ENCODE results near the gene ZRANB1. TPM values are rescaled to one million over a fixed set of nuclear protein-coding genes. Genes with fewer than 3 reads are reported as not detected.

ZRANB1 gene
- total RNA-seq, 1 experiment from 2014 or later: 23.2 TPM

GRCh38 chr10:125023255-125023654 is 81.3 kb downstream of the ZRANB1 start:
- no peaks in the 10 kb centered on the region for H3K27me3 Mint-ChIP-seq (ENCODE audit: insufficient read depth, unreplicated experiment)
- no peak overlapping the region for H3K4me3 Mint-ChIP-seq (ENCODE audit: unreplicated experiment)

DNA sequence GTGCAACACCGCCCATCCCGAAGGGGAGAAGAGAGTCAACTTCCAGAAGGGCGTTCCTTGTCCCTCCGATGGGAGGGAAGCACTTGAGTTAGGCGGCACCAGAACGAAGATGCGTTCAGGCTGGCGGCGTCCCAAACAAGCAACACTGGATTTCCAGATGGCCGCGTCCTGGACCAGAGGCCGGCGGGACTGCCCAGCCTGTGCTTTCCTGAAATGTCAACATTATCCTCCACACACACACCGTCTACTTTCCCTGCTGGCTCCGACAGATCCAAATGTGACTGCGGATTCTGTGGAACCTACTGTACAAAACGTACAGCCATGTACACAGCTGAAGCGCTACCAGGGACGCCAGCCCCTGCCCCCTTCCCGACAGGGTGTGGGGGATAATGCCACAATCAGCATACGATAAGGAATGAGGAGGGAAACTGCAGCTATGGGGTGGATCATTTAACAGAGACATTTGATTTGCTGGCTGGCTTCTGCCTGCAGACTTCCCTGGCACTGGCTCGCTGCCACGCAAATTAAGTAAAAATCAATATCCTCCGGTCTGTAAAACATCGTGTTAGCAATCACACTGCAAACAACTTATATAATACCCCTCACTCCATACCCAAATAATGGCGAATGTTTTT is 82.1 kb downstream of the ZRANB1 start:
- no peaks in the 10 kb centered on the region for H3K9me3 Mint-ChIP-seq (ENCODE audit: unreplicated experiment)
- TF ChIP-seq CTCF (IDR thresholded peaks at IDR 0.05; ENCODE audit: unreplicated experiment): no peak
- no peak overlapping the region for H3K4me3 Mint-ChIP-seq (ENCODE audit: unreplicated experiment)
- peaks cover 58% of the 10 kb centered on the region for H3K36me3 Mint-ChIP-seq (ENCODE audit: insufficient read depth, unreplicated experiment)
- H3K27me3 Mint-ChIP-seq (ENCODE audit: insufficient read depth, unreplicated experiment): no peaks in the 10 kb centered on the region
- peaks cover 5% of the 10 kb centered on the region for H3K4me1 Mint-ChIP-seq (ENCODE audit: insufficient read depth, unreplicated experiment)
- no peak overlapping the region for H3K27ac Mint-ChIP-seq (ENCODE audit: low read depth, unreplicated experiment)
- no TSS peak for BruUV-seq (replicated peaks)
- DNase-seq (ENCODE audit: unreplicated experiment): no peak
- ChIA-PET CTCF (interaction anchor here (0.7 kb wide), 1 partner anchor 32 kb away, joined by 3 read pairs; no protein-coding TSS in a partner anchor), POLR2A (no interaction called here)
- intact Hi-C loops (cut with micrococcal nuclease): no loop called here

More at GRCh38 chr10:125023255-125023654, 81.3 kb downstream of the ZRANB1 start:
- no TSS peak for BruUV-seq (replicated peaks)
- intact Hi-C loops (cut with micrococcal nuclease): no loop called here
- ChIA-PET CTCF (no interaction called here), POLR2A (interaction anchor here (0.7 kb wide), 1 partner anchor 81 kb away, joined by 3 read pairs; no protein-coding TSS in a partner anchor)
- H3K9me3 Mint-ChIP-seq (ENCODE audit: unreplicated experiment): no peaks in the 10 kb centered on the region
- no peak for DNase-seq (ENCODE audit: unreplicated experiment)
- H3K27ac Mint-ChIP-seq (ENCODE audit: low read depth, unreplicated experiment): no peak overlapping the region
- H3K4me1 Mint-ChIP-seq (ENCODE audit: insufficient read depth, unreplicated experiment): peaks cover 1% of the 10 kb centered on the region
- TF ChIP-seq CTCF (IDR thresholded peaks at IDR 0.05; ENCODE audit: unreplicated experiment): no peak
- peaks cover 55% of the 10 kb centered on the region for H3K36me3 Mint-ChIP-seq (ENCODE audit: insufficient read depth, unreplicated experiment)

GRCh38 chr10:125024497-125025234 is 82.7 kb downstream of the ZRANB1 start:
- intact Hi-C loops (cut with micrococcal nuclease): no loop called here

More at GRCh38 chr10:125024497-125025234, 82.7 kb downstream of the ZRANB1 start:
- peaks cover 5% of the 10 kb centered on the region for H3K4me1 Mint-ChIP-seq (ENCODE audit: insufficient read depth, unreplicated experiment)
- no TSS peak for BruUV-seq (replicated peaks)
- ChIA-PET POLR2A (no interaction called here), CTCF (no interaction called here)
- no peaks in the 10 kb centered on the region for H3K27me3 Mint-ChIP-seq (ENCODE audit: insufficient read depth, unreplicated experiment)
- H3K27ac Mint-ChIP-seq (ENCODE audit: low read depth, unreplicated experiment): no peak overlapping the region
- peaks cover 53% of the 10 kb centered on the region for H3K36me3 Mint-ChIP-seq (ENCODE audit: insufficient read depth, unreplicated experiment)
- DNase-seq (ENCODE audit: unreplicated experiment): no peak
- H3K9me3 Mint-ChIP-seq (ENCODE audit: unreplicated experiment): no peaks in the 10 kb centered on the region
- TF ChIP-seq CTCF (IDR thresholded peaks at IDR 0.05; ENCODE audit: unreplicated experiment): no peak
- H3K4me3 Mint-ChIP-seq (ENCODE audit: unreplicated experiment): no peak overlapping the region
